Brain microvascular endothelial cell (primary cell): ENCODE measurements around the gene ADPRHL1.

ENCODE experiments used
- DNase-seq: peaks from one replicate; pipeline ENCODE4 v3.0.0-alpha.2; 2020
- H3K27ac ChIP-seq: fragments of 250-450 bp; sonication (Bioruptor Pico); 2 replicates; pipeline ENCODE4 v1.5.1; 2020; ENCODE audit warnings: mild to moderate bottlenecking, moderate library complexity
- H3K27me3 ChIP-seq: fragments of 250-450 bp; sonication (Bioruptor Pico); replicated peaks from 2 replicates; pipeline ENCODE4 v1.5.1; 2020; ENCODE audit warnings: mild to moderate bottlenecking
- H3K36me3 ChIP-seq: fragments of 250-450 bp; sonication (Bioruptor Pico); replicated peaks from 2 replicates; pipeline ENCODE4 v1.5.1; 2020; ENCODE audit warnings: mild to moderate bottlenecking
- H3K4me3 ChIP-seq: 2 replicates; pipeline ENCODE4 v1.5.1; 2011; ENCODE audit warnings: low read depth, mild to moderate bottlenecking, control low read depth, low read length, moderate library complexity
- CTCF ChIP-seq: IDR thresholded peaks from 2 replicates; pipeline ENCODE4 v1.5.1; 2011; ENCODE audit warnings: low read depth, mild to moderate bottlenecking, moderate library complexity, low read length, control low read depth, inconsistent platforms; ENCODE audit errors: missing control alignments
- in situ Hi-C: cut with HindIII; loops from 2 replicates; pipeline ENCODE4 v1.10.0; 2017; ENCODE audit warnings: low sequenced_read_pairs, low pct_ligation_motif_present

ADPRHL1 gene

GRCh38 chr13:113413178-113413897 is 40.0 kb downstream of the ADPRHL1 start:
- in situ Hi-C loops: no loop called here
- Histone ChIP-seq H3K27ac (no peak overlapping the region), H3K36me3 (no peaks in the 10 kb centered on the region), H3K4me3 (no peak overlapping the region), H3K27me3 (no peaks in the 10 kb centered on the region)
- DNase-seq: no peak
- no peak for TF ChIP-seq CTCF

GRCh38 chr13:113412440-113412839 is 40.8 kb downstream of the ADPRHL1 start:
- DNase-seq: no peak
- H3K36me3 ChIP-seq: no peaks in the 10 kb centered on the region
- in situ Hi-C loops: no loop called here
- no peak overlapping the region for H3K27ac ChIP-seq
- no peak overlapping the region for H3K4me3 ChIP-seq
- no peak for TF ChIP-seq CTCF
- H3K27me3 ChIP-seq: no peaks in the 10 kb centered on the region

DNA sequence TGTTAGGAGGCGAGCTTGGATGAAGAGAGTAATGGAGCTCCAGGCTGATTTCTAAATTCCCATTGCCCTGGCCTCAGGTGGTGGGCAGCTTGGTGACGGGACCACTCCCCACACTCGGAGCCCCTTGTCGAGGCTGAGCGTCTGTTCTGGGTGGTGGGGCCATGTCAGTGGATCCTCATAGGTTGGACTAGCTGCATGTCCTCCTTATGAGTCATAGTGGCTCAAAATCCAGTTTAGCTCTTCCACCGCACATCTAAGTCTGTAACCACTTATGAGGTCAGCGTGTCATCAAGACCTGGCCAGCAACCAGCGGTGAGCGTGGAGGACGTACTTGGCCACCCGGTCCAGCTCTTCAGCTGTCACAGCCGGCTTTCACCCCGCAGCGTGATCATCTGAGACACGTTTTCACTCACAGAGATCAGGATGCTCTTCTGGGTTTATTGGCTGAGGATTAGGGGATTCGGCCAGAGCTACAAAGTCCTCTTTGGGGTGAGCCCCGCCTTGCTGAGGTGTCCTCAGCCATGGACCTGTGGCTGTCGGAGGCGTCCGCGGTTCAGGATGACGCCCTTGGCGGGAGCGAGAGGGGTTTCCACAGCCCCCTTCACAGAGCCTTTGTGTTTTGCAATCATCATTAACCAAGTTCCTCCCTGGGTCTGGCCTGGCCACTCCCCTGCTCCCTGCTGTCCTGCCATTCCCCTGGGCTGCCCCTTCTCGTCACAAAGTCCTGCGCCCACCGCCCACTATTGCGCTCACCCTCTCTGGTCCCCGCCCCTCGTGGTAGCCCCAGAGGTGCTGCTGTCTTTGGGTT is 41.9 kb downstream of the ADPRHL1 start:
- Histone ChIP-seq H3K27ac (peak overlapping the region; percentile 87), H3K4me3 (peak overlapping the region; percentile 44), H3K27me3 (no peaks in the 10 kb centered on the region)

GRCh38 chr13:113410472-113411201 is 42.7 kb downstream of the ADPRHL1 start:
- H3K4me3 ChIP-seq: peak overlapping the region; percentile 44
- DNase-seq: peak; percentile 78
- H3K27me3 ChIP-seq: no peaks in the 10 kb centered on the region
- in situ Hi-C loops: no loop called here
- H3K36me3 ChIP-seq: no peaks in the 10 kb centered on the region
- TF ChIP-seq CTCF: no peak
- H3K27ac ChIP-seq: peak overlapping the region; percentile 87

More for the DNA sequence above, 41.9 kb downstream of the ADPRHL1 start:
- no peaks in the 10 kb centered on the region for H3K36me3 ChIP-seq
- in situ Hi-C loops: no loop called here
- DNase-seq: peak; percentile 92
- no peak for TF ChIP-seq CTCF

DNA sequence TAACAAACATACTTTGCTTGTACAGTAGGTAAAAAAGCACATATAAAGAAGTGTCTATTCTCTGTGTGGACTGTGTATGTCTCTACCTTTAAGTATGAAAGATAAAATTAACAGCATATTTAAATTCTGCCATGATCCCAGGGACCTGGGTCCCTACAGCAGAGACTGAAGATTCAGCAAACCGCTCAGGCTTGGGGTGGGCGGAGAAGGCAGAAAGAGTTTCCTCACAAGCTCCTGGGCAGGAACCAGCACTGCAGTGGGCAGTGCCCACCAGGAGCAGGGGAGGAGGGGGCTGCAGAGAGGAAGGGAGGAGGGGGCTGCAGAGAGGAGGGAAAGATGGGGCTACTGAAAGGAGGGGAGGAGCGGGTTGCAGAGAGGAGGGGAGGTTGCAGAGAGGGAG is 44.7 kb downstream of the ADPRHL1 start:
- Histone ChIP-seq H3K27me3 (no peaks in the 10 kb centered on the region), H3K27ac (no peak overlapping the region), H3K4me3 (no peak overlapping the region), H3K36me3 (no peaks in the 10 kb centered on the region)
- no peak for DNase-seq
- TF ChIP-seq CTCF: no peak
- in situ Hi-C loops: no loop called here
